ENCODE data around the gene HERPUD1.
"Not testable (repeated sequence)": the region's sequence is repeated elsewhere in the genome, so short reads cannot be mapped to it uniquely, and the experiment has no call there.

The HERPUD1 gene

DNA sequence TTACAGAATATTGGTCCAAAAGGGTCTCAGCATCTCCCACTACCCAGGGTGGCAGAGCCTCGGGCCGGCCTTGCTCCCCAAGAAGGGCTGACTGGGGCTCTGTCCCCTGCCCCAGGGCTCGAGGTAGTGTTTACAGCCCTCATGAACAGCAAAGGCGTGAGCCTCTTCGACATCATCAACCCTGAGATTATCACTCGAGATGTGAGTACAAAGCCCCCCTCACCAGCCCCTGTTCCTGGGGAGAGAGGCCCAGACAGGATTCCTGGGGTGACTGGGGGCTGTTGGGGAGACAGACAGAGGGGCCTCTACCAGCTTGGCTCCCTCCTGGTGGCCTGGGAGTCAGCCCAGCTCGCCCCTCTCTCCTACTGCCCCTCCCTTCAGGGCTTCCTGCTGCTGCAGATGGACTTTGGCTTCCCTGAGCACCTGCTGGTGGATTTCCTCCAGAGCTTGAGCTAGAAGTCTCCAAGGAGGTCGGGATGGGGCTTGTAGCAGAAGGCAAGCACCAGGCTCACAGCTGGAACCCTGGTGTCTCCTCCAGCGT is 51.3 kb downstream of the HERPUD1 start:
- no peak for DNase-seq

DNA sequence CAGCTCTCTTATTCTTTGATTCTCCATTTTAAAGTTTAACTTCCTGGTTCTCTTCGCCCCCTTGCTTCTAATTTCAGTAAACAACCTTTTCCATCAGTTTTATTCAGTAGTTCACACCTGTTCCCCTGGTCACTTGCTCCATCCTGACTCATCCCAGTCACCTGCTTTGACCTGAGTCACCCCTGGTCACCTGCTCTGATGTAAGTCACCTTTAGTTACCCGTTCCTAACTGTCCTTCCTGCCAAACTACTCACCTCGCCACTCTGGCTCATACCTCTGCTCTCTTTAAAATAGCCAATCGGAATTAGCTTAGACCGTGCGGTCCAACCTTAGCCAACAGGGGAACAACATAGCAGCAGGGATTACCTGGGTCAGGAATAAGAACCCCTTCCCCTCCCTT is 52.7 kb downstream of the HERPUD1 start:
- DNase-seq, result no peak

DNA sequence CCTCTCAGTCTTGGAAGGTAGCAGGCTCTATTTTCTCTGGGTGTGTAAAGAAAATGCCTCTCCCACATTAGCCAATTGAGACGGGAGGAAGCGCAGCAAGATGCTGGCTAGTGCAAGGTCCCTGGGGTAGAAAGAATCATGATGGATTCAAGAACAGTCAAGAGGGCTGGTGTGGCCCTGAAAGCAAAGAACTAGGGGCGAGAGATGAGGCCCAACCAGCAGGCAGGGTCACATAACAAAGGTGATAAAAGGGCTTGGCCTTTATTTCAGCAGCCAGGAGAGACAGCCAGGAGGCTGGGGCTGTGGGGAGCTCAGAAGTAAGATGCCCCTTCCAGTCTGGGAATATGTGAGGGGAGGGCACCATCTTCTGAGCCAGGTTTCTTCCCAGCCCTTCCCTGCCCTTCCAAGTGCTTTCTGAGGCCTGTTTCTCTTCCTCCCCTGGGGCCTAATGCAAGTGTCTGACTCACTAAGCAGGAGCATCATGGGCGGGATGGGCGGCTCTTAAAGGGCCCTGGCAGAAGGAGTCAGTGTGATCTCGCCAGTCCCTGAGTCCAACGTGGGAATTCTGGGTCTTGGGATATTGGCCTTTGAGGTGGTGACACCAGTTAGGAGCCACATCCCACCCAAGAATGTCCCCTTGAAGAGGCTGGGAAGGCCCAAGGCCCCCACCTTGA is 53.5 kb downstream of the HERPUD1 start:
- DNase-seq, result no peak

DNA sequence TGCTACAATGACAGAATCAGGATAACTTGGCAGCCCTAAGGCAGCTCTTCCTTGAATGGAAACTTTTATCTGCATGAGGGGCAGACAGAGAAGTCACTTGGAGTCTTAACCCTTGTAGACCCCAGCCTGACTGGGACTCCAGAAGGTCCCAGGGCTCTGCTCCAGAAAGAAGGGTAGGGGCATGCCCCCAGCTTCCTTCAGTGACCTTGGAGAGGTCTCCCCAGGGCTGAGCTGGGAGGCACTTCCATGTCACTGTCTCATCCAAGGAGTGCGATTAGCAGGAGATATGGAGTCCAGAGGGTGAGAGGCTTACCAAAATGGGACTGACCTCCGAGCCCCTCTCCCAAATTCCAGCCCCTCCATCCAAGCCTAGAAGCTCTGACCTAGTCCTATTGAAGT is 54.0 kb downstream of the HERPUD1 start:
- DNase-seq, result no peak

DNA sequence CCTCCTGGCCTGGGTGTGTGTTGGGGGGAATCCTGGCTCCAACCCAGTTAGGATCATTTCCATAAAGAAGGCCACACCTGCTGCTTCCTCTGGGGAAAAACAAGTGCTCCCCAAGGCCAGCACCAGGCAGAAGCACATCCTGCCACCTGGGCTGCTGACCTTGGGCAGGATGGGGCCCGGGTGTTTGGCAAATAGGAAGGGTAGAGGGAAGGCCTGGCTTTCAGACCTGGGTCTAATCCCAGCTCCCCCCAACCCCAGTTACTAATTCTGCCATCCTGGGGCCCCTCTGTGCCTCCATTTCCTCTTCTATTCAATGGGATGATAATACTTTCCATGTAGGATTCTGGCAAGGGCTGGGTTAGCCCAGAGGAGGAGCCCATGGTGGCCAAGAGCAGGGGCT is 54.4 kb downstream of the HERPUD1 start:
- DNase-seq, result no peak

DNA sequence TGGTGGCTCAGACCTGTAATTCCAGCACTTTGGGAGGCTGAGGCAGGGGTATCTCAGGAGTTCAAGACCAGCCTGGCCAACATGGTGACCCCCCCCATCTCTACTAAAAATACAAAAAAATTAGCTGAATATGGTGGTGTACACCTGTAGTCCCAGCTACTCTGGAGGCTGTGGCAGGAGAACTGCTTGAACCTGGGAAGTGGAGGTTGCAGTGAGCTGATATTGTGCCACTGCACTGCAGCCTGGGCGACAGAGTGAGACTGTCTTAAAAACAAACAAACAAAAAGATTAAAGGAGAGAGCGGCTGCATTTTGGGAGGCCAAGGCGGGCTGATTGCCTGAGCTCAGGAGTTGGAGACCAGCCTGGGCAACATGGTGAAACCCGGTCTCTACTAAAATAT is 55.0 kb downstream of the HERPUD1 start:
- not testable (repeated sequence) for DNase-seq

DNA sequence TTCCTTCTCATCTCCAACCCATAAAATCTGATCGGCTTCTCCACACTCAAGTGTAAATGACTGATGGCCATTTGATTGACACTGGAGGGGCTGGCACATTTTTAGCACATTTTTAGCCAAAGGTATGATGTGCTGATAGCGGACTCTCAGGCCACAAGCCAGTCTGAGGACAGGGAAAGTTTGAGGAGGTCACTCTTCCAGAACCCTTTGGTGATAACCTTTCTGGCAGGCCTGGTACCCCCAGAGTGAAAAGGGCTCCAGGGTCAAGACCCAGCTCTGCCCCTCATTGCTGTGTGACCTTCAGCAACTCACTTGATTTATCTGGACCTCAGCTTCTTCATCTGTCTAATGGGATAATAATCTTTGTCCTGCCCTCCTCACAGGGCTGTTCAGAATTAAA is 55.8 kb downstream of the HERPUD1 start:
- DNase-seq, result no peak

DNA sequence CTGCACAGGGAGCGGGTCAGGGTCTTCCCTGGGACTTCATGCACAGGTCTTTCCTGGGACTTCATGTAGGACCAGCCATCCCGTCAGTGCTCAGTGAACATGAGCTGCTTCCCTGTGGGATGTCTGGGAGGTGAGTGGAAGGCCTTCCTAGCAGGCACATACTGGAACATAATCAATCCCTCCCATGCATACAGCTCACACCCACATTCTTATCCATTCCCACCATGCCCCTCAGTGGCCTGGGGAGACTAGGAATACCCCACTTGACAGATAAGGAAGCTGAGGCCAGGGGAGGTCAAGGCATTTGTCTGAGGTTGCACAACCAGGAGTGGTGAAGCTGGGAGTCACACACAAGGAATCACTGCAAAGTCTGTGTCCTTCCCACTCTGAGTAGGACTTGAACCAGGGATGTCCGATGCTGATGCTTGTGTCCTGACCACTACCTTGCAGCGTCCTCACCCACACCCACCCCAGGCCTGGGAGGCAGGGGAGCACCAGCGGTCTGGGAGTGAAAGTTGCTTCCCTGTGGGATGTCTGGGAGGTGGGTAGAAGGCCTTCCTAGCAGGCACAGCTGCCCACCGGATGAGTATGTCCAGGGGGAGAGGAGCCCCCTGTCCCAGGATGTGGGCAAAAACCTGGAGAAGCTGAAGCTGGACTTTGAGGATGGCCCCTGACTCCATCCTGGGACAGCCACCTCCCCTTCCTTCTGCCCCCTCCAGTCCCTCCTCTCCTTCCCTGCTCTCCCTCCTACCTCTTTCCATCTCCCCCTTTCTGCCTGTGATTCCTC is 56.4 kb downstream of the HERPUD1 start:
- DNase-seq, result no peak

DNA sequence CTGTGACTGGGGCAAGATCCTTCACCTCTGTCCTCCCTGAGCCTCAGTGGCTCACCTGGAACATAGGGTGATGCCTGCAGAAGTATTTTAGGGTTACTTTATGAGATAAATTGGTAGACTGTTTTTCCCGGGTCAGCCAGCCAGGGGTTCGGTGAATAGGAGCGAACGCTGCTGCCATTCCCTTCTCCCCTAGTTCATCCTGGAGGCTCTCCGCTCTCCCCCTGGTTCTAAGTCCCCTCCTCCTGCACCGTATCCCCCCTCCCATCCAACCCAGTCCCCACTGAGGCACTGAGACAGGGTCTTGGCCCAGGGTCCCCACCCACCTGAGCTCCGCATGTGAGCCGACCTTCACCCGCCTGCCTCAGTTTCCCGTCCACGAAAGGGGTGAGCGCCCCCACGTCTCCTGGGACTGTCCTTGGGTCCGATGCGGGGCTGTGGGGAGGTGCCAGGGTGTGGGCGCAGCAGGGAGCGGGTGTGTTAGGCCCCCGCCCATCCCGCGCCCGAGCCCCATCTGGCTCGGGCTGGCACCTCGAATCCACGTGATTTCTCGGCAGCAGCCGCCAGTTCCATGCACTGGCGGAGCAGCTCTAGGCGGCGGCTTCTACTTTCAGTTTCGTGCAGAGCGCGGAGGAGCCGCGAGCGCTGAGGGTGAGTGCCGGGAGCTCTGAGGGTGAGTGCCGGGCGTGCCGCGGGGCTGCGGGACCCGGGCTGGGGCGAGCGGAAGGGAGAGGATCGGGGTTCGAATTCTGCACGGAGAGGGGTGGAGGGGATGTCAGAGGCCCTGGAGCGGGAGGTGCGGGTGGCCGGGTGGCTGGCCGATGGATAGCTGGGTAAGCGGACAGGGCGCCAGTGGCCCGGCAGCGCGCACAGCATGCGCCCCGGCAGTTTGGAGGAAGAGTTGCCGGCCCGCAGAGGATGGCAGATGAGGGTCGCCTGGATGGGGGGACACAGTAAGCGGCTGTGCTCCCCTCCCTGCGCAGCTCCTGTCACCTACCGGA is 57.3 kb downstream of the HERPUD1 start, which contains the start of gene NLRC5:
Gene NLRC5, plus strand, starts transcription at position 610 of the 998 bp plus-strand sequence. CDS start 31,156 bp downstream, outside the sequence.
- peak; percentile 85 for DNase-seq

DNA sequence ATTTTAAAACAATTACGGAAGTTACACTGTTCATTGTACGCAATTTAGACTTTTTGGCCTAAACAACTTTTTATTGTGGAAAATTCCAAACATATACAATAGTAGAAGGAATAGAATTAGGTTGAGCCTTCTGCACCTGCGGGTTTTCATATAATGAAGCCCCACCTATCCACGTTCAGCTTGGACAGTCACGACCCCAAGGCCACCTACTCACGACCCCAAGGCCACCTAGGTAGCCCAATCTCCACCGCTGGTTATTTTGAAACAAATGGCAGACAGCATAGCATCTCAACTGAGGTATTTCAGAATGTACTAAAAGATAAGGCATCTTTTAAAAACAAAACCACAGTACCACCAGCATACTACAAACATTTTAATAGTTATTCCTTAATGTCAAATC is 58.0 kb downstream of the HERPUD1 start:
- DNase-seq, result no peak

DNA sequence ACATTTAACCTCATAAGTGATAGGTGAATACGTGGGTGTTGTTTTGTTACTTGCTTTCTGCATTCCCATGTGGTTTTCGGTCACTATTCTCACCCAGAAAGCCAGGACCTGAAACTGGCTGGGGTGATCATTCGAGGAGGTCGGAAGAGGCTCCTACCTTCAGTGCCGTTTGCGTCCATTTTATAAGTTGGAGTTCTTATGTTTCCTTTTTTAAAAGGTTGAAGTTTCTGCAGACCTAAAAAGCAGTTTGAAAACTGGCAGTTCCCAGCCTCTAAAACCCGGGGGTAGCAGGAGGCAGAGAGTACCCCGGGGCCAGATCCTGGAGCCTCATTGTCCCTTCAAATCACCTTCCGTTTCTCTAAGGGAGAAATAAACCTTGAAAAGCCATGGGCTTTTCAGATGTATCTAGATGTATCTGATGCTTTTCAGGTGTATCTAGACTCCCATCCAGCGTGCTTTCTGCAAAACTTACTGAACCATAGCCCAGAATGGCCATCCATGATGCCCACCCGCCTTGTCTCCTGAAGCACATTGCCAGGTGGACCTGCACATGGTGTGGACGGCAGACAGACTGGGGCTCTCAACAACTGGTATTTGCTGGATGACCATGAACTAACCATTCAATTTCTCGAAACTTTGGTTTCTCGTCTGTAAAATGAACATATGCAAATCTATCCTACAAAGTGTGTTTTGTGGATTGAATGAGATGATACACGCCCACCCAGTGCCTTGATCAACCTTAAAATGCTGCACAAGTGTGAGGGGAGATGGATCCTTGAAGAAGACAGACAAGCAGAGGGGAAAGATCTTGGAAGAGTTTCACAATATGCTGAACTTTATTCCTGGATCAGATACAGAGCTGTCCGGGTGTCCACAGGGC is 58.7 kb downstream of the HERPUD1 start:
- DNase-seq, result no peak

DNA sequence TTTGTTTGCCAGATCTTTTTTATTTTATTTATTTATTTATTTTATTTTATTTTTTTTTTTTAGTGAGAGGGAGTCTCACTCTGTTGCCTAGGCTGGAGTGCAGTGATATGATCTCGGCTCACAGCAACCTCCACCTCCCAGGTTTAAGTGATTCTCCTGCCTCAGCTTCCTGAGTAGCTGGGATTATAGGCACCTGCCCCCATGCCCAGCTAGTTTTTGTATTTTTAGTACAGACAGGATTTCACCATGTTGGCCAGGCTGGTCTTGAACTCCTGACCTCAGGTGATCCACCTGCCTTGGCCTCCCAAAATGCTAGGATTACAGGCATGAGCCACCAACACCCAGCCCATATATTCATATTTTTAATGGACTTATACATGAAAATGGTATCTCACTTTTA is 60.5 kb downstream of the HERPUD1 start:
- not testable (repeated sequence) for DNase-seq

DNA sequence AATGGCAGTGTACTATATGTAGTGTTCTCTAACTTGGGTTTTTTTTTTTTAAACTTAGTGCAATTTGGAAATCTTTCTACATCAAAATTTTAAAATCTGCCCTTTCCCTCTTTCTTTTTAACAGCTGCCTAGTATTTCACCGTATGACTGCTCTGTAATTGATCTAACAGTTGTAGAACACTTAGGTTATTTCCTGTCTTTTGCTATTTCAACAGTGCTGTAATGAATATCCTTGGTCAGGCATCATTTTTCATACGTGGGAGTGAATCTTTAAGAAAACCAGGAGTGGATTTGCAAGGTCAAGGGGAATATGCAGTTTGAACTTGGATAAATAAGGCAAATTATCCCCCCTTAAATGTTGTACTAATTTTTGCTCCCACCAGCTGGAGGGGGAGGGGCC is 61.3 kb downstream of the HERPUD1 start:
- no peak for DNase-seq

DNA sequence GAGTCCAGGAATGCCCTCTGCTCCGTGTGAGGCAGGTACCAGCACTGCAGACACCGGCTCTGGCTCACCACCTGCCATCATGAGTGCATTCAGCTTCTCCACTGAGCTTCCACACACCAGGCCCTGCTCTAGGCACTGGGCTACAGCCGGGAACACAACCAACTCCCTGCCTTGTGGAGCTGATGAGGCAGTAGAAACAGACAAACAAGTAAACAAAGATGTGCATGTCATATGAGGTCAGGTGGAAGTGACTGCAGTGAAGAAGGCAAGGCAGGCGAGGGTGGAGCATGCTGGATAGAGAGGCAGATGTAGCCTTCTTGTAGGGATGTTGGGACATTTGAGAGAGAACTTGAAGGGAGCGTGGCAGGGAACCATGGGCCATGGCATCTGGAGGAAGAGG is 62.4 kb downstream of the HERPUD1 start:
- DNase-seq, result no peak
